Measurements from ENCODE around the gene KCTD10.

Gene KCTD10

GRCh38 chr12:109496306-109496705, 19.2 kb upstream of the KCTD10 start:
- DNase-seq (ENCODE audit: insufficient read length, low spot score) (no peak), FAIRE-seq (no peak)

- DNase-seq (ENCODE audit: insufficient read length, low spot score) (no peak), FAIRE-seq (no peak)
Measured at GRCh38 chr12:109495012-109495411, 17.9 kb upstream of the KCTD10 start.

- DNase-seq (ENCODE audit: insufficient read length, low spot score), result no peak
- FAIRE-seq, result no peak
Measured at GRCh38 chr12:109494348-109494881, 17.3 kb upstream of the KCTD10 start.

GRCh38 chr12:109493938-109494337, 16.8 kb upstream of the KCTD10 start:
- no peak for FAIRE-seq

GRCh38 chr12:109493090-109493489, 16.0 kb upstream of the KCTD10 start:
- FAIRE-seq (no peak), DNase-seq (ENCODE audit: insufficient read length, low spot score) (no peak)

More at GRCh38 chr12:109493938-109494337, 16.8 kb upstream of the KCTD10 start:
- no peak for DNase-seq (ENCODE audit: insufficient read length, low spot score)

- DNase-seq (ENCODE audit: insufficient read length, low spot score), result no peak
- FAIRE-seq, result no peak
Measured at GRCh38 chr12:109492371-109492770, 15.3 kb upstream of the KCTD10 start.

GRCh38 chr12:109491671-109492070, 14.6 kb upstream of the KCTD10 start:
- FAIRE-seq (no peak), DNase-seq (ENCODE audit: insufficient read length, low spot score) (no peak)

- DNase-seq (ENCODE audit: insufficient read length, low spot score), result no peak
- no peak for FAIRE-seq
Measured at GRCh38 chr12:109489955-109490565, 13.0 kb upstream of the KCTD10 start.

- DNase-seq (ENCODE audit: insufficient read length, low spot score) (no peak), FAIRE-seq (no peak)
Measured at GRCh38 chr12:109489016-109489954, 12.2 kb upstream of the KCTD10 start.

GRCh38 chr12:109488051-109488665, 11.1 kb upstream of the KCTD10 start:
- no peak for DNase-seq (ENCODE audit: insufficient read length, low spot score)
- no peak for FAIRE-seq

- FAIRE-seq (no peak), DNase-seq (ENCODE audit: insufficient read length, low spot score) (no peak)
Measured at GRCh38 chr12:109487181-109488050, 10.3 kb upstream of the KCTD10 start.

- FAIRE-seq (no peak), DNase-seq (ENCODE audit: insufficient read length, low spot score) (no peak)
Measured at GRCh38 chr12:109485201-109485600, 8.1 kb upstream of the KCTD10 start.

- no peak for FAIRE-seq
- no peak for DNase-seq (ENCODE audit: insufficient read length, low spot score)
Measured at GRCh38 chr12:109483346-109483745, 6.2 kb upstream of the KCTD10 start.

- DNase-seq (ENCODE audit: insufficient read length, low spot score), result no peak
- FAIRE-seq, result no peak
Measured at GRCh38 chr12:109482894-109483293, 5.8 kb upstream of the KCTD10 start.

- FAIRE-seq (no peak), DNase-seq (ENCODE audit: insufficient read length, low spot score) (no peak)
Measured at GRCh38 chr12:109482491-109482890, 5.4 kb upstream of the KCTD10 start.

GRCh38 chr12:109481863-109482262, 4.8 kb upstream of the KCTD10 start:
- DNase-seq (ENCODE audit: insufficient read length, low spot score), result no peak
- no peak for FAIRE-seq

GRCh38 chr12:109480356-109480755, 3.3 kb upstream of the KCTD10 start:
- no peak for DNase-seq (ENCODE audit: insufficient read length, low spot score)
- no peak for FAIRE-seq

- FAIRE-seq (no peak), DNase-seq (ENCODE audit: insufficient read length, low spot score) (no peak)
Measured at GRCh38 chr12:109479761-109480160, 2.7 kb upstream of the KCTD10 start.

- FAIRE-seq (no peak), DNase-seq (ENCODE audit: insufficient read length, low spot score) (no peak)
Measured at GRCh38 chr12:109477963-109478315, 839 bp upstream of the KCTD10 start.

- no peak for FAIRE-seq
- no peak for DNase-seq (ENCODE audit: insufficient read length, low spot score)
Measured at GRCh38 chr12:109476807-109477184, 304 bp downstream of the KCTD10 start.

Measured in HTR-8/SVneo (cell line).